GM19468 (cell line): ENCODE measurements around the gene CDX2.

Experiments used
- ATAC-seq: cut with Tn5 transposase; IDR thresholded peaks from one replicate; pipeline ENCODE4 v1.9.1; 2021; ENCODE audit warnings: mild to moderate bottlenecking, moderate library complexity, moderate number of reproducible peaks; ENCODE audit not compliant: unreplicated experiment; ENCODE audit errors: extremely low read depth

The CDX2 gene

GRCh38 chr13:27979001-27979643 is 10.0 kb upstream of the CDX2 start:
- no peak for ATAC-seq

GRCh38 chr13:27978301-27978968 is 9.3 kb upstream of the CDX2 start:
- ATAC-seq, result no peak

GRCh38 chr13:27977476-27978300 is 8.6 kb upstream of the CDX2 start:
- ATAC-seq, result no peak

GRCh38 chr13:27976362-27977091 is 7.4 kb upstream of the CDX2 start:
- no peak for ATAC-seq

GRCh38 chr13:27975564-27976361 is 6.6 kb upstream of the CDX2 start:
- ATAC-seq, result no peak

- ATAC-seq, result no peak
Measured at GRCh38 chr13:27973961-27974662, 5.0 kb upstream of the CDX2 start.

GRCh38 chr13:27973291-27973690 is 4.2 kb upstream of the CDX2 start:
- ATAC-seq, result no peak

- ATAC-seq, result no peak
Measured at GRCh38 chr13:27972478-27972820, 3.3 kb upstream of the CDX2 start.

GRCh38 chr13:27971776-27972477 is 2.8 kb upstream of the CDX2 start:
- no peak for ATAC-seq

GRCh38 chr13:27971236-27971645 is 2.1 kb upstream of the CDX2 start:
- no peak for ATAC-seq

GRCh38 chr13:27970382-27971235 is 1.5 kb upstream of the CDX2 start:
- no peak for ATAC-seq

GRCh38 chr13:27969866-27970229 is 733 bp upstream of the CDX2 start:
- ATAC-seq, result no peak

- ATAC-seq, result no peak
Measured at GRCh38 chr13:27968316-27969081, 616 bp downstream of the CDX2 start.

- ATAC-seq, result no peak
Measured at GRCh38 chr13:27967736-27968315, 1.3 kb downstream of the CDX2 start.

GRCh38 chr13:27967203-27967735 is 1.8 kb downstream of the CDX2 start:
- no peak for ATAC-seq

- ATAC-seq, result no peak
Measured at GRCh38 chr13:27966641-27967202, 2.4 kb downstream of the CDX2 start.
